ENCODE measurements around the gene PCNT.

GRCh38 chr21:46435786-46436227, 111.9 kb downstream of the PCNT start:
- TF ChIP-seq CTCF (IDR thresholded peaks at IDR 0.05; ENCODE audit: low read depth, low read length, poor library complexity, severe bottlenecking) (no peak), EZH2phosphoT487 (IDR thresholded peaks at IDR 0.05; ENCODE audit: borderline replicate concordance, low read length) (no peak)

Measured in DOHH2 (cell line).